ENCODE results near the gene ABHD12.

Gene ABHD12

GRCh38 chr20:25273541-25274358 lies 116.9 kb downstream of the ABHD12 start:
- no peak for TF ChIP-seq CTCF (conservative IDR thresholded peaks at IDR 0.05; ENCODE audit: control insufficient read depth, insufficient read depth, low read depth, low read length)
- H3K4me3 ChIP-seq (ENCODE audit: control insufficient read depth, low read depth, low read length): no peak overlapping the region
- no peak for DNase-seq (ENCODE audit: low read depth)

GRCh38 chr20:25273046-25273445 lies 117.6 kb downstream of the ABHD12 start:
- no peak for DNase-seq (ENCODE audit: low read depth)
- TF ChIP-seq CTCF (conservative IDR thresholded peaks at IDR 0.05; ENCODE audit: control insufficient read depth, insufficient read depth, low read depth, low read length): no peak
- H3K4me3 ChIP-seq (ENCODE audit: control insufficient read depth, low read depth, low read length): no peak overlapping the region

GRCh38 chr20:25272223-25273000 lies 118.2 kb downstream of the ABHD12 start:
- no peak for TF ChIP-seq CTCF (conservative IDR thresholded peaks at IDR 0.05; ENCODE audit: control insufficient read depth, insufficient read depth, low read depth, low read length)
- no peak overlapping the region for H3K4me3 ChIP-seq (ENCODE audit: control insufficient read depth, low read depth, low read length)
- DNase-seq (ENCODE audit: low read depth): peak; percentile 29

GRCh38 chr20:25271486-25272222 lies 119.0 kb downstream of the ABHD12 start:
- no peak for DNase-seq (ENCODE audit: low read depth)
- no peak for TF ChIP-seq CTCF (conservative IDR thresholded peaks at IDR 0.05; ENCODE audit: control insufficient read depth, insufficient read depth, low read depth, low read length)
- H3K4me3 ChIP-seq (ENCODE audit: control insufficient read depth, low read depth, low read length): no peak overlapping the region

- no peak for DNase-seq (ENCODE audit: low read depth)
- no peak overlapping the region for H3K4me3 ChIP-seq (ENCODE audit: control insufficient read depth, low read depth, low read length)
- no peak for TF ChIP-seq CTCF (conservative IDR thresholded peaks at IDR 0.05; ENCODE audit: control insufficient read depth, insufficient read depth, low read depth, low read length)
These were observed 119.8 kb downstream of the ABHD12 start for GRCh38 chr20:25270829-25271251.

- no peak for TF ChIP-seq CTCF (conservative IDR thresholded peaks at IDR 0.05; ENCODE audit: control insufficient read depth, insufficient read depth, low read depth, low read length)
- H3K4me3 ChIP-seq (ENCODE audit: control insufficient read depth, low read depth, low read length): no peak overlapping the region
- no peak for DNase-seq (ENCODE audit: low read depth)
These were observed 120.8 kb downstream of the ABHD12 start for GRCh38 chr20:25269833-25270170.

All from fibroblast of mammary gland (primary cell).